GM19467 (cell line): ENCODE data around the gene TMEFF1.
A peak's percentile ranks its signal among the peaks of the same experiment; 100 is the strongest.

Experiments
- ATAC-seq: cut with Tn5 transposase; IDR thresholded peaks from one replicate; pipeline ENCODE4 v1.9.1; 2021; ENCODE audit warnings: mild to moderate bottlenecking, moderate library complexity; ENCODE audit not compliant: unreplicated experiment

Gene TMEFF1

DNA sequence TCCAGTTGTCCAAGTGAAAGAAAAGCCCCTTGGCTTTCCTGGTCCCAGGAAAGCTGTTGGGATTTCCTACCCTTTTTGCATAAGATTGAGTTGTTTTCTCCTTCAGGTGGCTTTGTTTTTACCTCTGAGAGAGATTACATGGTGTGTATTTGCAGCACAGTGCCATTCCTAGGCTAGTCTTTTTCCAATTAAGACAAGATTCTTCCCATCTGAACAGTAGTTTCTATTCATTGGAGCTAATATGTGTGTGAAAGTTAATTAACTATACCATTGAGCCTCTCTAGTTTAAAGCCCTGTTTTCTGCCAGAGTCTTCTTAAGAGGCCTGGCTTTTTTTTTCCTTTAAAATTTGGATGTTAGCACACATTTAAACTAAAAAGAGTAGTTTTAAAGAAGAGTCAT is 25.9 kb upstream of the TMEFF1 start:
- no peak for ATAC-seq

DNA sequence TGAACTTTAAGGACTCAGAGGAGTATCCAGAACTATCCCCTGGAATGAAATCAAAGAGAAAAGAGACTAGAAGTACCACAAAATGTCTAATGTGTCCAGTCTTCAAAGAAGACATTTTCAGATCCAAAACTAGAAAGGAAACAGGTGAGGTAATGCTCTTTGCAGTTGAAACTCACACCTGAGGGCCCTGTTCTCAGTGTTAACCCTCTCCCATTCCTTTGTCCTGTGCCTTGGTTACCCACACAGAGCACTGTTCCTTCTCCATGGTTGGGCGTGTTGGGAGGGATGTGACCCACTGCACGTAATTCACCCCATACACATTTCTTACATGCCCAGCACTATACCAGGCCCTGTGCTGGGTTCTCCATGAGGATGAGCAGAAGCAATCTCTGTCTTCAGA is 24.7 kb upstream of the TMEFF1 start:
- ATAC-seq = no peak

GRCh38 chr9:100449420-100449819 is 23.5 kb upstream of the TMEFF1 start:
- no peak for ATAC-seq

DNA sequence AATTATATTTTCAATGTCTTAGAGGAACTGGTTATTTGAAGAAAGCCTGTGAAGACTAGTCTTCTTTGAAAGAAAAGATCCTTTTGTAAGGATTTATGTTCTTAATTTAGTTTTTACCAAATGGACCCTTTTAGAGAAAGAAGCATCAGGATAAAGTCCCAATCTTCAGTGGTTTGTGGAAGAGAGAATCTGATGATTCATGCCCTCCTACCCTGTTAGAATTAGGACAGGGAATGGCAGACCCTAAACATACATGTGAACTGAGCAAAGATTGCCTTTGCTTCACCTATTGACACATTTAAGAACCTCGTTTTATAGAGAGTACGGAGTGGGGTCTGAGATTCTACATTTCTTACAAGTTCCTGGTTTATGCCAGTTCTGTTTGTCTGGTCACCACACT is 20.1 kb upstream of the TMEFF1 start:
- no peak for ATAC-seq

DNA sequence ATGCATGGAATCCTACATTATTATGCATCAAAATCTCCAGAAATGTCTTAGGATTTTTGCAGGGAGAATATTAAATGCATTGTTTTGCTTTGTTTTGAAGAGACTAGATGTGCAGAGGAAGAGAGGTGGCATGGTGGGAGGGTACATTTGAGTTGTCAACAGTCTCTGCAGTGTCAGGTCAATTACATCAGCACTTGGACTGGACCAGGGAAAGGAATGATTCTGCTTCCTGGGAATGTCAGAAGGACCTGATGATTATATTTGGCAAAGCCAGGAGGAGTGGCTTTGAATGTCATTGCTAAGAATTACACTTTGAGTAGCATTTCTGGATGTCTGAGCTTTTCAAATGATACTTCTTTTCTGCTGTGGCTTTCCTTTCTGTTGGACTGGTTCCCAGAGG is 17.5 kb upstream of the TMEFF1 start:
- ATAC-seq = no peak

DNA sequence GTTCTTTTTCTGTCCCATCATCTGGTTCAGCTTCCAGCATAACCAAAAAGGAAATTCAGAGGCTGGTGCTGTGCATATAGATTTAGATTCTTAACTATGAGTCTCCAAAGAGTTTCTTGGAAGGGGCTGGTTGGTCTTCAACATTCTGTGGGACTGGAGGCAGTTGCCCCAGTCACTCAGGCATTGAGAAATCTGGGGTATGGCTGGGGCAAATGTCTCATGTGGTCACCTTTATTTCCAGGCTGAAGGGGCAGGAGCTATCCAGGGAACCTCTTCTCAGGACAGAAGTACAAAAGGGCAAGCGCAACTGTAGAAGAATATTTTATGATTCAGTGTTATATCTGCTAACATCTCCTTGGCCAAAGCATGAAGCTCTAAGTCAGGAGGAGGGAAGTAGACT is 15.4 kb upstream of the TMEFF1 start:
- no peak for ATAC-seq

DNA sequence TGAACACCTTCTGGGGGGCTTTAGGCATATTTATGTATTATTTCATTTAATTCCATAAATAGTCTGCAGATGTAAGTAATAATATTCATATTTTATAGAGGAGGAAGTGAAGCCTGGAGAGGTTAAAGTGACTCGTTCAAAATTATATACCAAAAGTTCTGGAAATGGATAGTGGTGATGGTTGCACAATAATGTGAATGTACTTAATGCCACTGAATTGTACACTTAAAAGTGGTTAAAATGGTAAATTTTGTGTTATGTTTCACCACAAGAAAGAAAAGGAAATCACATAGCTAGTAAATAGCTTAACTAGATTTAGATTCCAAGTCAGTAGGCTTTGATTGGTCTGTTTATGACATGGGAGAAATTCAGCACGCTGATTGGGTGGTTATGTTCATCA is 13.0 kb upstream of the TMEFF1 start:
- no peak for ATAC-seq

DNA sequence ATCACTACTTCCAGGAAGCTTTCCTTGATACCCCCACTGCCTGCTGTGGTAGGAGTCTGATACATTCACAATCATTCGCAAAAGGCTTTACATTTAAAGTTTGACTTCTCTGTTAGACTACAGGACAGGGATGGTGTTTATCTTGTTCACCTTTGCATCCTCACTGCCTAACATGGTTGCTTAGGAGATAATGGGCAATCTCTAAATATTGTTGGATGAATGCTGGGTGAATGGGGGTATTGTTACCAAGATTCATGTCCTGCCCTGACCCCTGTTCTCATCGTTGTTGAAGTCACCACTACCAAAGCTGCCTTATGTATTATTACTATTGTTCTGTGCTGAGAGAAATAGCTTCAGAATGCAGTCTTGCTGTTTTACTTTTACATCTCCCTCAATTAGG is 7.7 kb upstream of the TMEFF1 start:
- no peak for ATAC-seq

DNA sequence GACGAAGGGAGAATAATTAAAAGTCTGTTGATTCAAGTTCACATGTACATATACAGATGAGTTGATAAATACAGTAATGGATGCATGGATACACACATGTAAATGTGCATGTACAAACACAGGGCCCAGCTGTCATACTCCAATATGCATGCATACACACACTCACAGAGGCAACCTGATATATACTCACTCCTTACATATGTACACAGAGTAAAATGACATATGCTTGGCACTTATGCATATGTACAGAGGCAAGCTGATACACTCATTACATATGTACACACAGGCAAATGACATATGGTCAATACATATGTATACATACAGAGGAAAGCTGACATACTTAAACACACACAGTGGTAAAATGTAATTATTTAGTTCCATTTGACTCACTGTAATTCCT is 7.2 kb upstream of the TMEFF1 start:
- no peak for ATAC-seq

DNA sequence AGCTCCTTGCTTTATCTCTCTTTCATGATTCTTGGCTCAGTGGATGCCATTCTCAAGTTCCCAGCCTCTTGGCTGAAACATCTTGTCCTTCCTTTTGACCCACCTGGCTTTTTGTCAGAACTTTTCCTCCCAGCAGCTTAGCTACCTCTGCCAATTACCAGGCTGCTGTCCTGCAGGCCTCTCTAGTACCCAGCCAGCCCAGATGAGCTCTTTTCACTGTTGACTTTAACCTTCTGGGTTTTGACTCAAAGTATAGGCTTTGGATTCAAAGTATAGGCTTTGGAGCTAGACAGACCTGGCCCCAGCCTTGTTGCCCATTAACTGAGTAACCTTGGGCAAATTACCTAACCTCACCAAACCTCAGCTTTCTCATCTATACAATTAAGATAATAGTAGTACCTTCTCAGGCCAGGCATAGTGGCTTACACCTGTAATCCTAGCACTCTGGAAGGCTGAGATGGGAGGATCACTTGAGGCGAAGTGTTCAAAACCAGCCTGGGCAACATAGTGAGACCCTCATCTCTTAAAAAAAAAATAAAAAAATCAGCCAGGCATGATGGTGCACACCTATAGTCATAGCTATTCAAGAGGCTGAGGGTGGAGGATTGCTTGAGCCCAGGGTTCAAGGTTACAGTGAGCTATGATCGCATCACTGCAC is 6.6 kb upstream of the TMEFF1 start:
- ATAC-seq = no peak

DNA sequence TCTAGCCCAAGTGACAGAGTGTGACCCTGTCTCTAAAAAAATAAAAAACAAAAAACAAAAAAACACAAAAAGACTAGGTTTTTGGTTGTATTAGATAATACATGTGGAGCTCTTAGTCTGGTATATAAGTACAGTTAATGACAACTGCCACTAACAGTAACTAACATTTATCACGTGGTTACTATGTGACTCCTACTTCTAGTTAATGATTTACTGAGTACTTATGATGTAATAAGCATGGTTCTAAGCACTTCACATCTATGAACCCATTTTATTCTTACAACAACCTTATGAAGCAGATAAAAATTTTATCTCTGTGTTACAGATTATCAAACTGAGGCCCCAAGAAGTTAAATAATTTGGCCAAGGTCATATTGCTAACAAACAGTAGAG is 6.1 kb upstream of the TMEFF1 start:
- ATAC-seq = no peak

DNA sequence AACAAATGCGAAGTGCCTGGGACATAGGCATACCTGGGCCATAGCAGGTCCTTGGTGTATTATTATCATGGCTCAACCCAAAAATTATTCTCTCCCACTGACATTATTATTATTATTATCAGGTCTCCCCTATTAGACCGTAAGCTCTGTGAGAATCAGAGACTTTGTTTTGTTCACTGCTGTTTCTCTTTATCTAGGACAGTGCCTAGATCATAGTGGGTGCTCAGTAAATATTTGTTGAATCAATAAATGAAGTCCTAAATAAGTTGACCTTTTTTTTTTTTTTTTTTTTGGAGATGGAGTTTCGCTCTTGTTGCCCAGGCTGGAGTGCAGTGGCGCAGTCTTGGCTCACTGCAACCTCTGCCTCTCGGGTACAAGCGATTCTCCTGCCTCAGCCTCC is 4.9 kb upstream of the TMEFF1 start:
- ATAC-seq = no peak

- ATAC-seq = no peak
Measured at GRCh38 chr9:100472268-100472667, 681 bp upstream of the TMEFF1 start.

GRCh38 chr9:100473276-100474081 is 530 bp downstream of the TMEFF1 start:
- ATAC-seq = peak; percentile 57

DNA sequence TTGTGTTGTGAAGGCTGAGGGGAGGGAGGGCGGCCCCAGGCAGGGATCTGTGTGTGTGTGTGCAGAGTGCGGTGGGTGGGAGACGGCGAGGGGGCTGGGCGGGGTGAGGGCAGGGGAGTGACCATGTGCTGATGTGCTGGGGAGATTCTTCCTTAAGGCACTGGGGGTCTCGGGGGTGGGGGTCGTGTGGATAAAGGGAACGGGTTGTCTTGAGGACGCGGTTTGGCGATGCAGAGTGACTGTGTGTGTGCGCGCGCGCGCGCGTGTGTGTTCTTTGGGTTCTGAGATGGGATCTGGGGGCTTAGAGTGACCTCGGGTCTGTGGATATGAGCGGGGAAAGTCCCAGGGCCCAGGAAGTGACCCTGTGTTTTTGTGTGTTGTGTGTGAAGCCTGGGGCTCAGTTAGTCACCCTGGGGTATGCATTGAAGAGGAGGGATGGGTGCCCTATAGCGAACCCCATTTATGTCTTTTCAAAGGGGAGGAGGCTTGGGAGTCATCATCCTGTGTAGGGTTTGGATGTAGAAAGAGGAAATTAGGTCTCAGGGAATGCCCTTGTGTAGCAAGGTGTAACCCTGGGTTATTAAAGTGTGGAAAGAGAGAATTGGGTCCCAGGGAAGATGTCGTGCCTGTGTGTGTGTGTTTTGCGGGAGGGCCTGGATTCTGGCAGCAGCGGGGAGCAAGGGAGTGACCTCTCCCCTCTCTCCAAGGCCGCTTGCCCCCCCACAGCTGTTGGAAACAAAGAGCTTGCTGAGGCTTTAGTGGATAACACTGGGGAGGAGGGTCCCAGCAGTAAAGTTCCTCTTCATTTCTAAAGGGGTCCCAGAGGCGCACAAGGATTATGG is 1.4 kb downstream of the TMEFF1 start:
- ATAC-seq = no peak

DNA sequence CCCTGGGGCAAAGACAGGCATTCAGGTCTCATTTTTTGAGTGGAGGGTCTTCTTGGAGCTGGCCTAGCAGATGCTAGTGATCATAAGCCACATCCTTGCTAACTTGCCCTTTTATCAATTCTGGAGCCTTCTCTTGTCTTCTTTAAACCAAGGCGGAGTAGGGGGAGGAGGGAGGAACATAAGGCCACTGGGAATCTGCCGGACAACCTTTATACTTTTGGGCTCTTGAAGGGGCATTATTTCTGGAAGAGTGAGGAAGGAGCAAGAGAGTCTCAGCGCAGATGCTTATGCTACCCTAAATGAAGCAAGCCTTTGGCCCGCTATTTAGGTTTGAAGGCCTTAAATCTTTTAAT is 2.0 kb downstream of the TMEFF1 start:
- no peak for ATAC-seq

DNA sequence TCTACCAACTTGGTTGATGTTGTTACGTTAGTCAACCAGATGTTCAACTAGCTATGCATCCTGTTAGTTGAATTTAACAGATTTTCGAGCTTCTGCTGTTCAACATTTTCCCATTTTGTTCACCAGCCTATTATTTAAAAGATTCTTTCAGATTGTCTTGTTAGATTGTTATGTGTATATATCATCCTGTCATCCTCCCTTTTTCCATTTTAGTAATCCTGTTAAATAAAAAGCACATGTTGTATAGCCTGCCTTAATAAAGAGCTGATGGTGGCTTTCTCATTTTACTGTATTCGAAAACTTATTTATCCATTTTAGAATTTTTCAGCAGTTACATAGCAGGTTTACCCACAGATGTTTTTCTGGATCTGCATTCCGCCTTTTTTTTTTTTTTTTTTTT is 4.3 kb downstream of the TMEFF1 start:
- no peak for ATAC-seq

DNA sequence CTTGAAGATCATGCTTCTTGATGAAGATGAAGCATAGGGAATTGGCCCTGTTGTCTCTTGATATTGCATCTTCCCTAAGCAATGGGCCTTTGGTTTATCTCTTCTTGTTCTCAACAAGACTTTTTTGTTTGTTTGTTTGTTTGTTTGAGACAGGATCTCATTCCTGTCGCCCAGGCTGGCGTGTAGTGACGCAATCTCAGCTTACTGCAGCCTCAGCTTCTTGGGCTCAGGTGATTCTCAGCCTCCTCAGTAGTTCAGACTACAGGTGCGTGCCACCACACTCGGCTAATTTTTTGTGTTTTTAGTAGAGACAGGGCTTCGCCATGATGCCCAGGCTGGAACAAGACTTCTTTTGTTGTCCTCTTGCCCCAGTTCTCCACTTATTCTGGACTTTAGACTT is 5.2 kb downstream of the TMEFF1 start:
- ATAC-seq = no peak

- no peak for ATAC-seq
Measured at GRCh38 chr9:100479820-100480219, 6.9 kb downstream of the TMEFF1 start.

GRCh38 chr9:100485196-100485595 is 12.2 kb downstream of the TMEFF1 start:
- no peak for ATAC-seq

GRCh38 chr9:100486479-100487176 is 13.7 kb downstream of the TMEFF1 start:
- ATAC-seq = no peak
